ENCODE data around the gene CPT1A.
A peak's percentile ranks its signal among the peaks of the same experiment; 100 is the strongest.

Gene CPT1A

GRCh38 chr11:68759991-68760390, 81.7 kb downstream of the CPT1A start:
- no peak for DNase-seq (ENCODE audit: low spot score)

GRCh38 chr11:68757711-68758110, 84.0 kb downstream of the CPT1A start:
- DNase-seq (ENCODE audit: low spot score), result no peak

- no peak for DNase-seq (ENCODE audit: low spot score)
Observed at GRCh38 chr11:68756171-68756766, 85.4 kb downstream of the CPT1A start.

- no peak for DNase-seq (ENCODE audit: low spot score)
Observed at GRCh38 chr11:68753300-68753699, 88.4 kb downstream of the CPT1A start.

- no peak for DNase-seq (ENCODE audit: low spot score)
Observed at GRCh38 chr11:68751331-68751856, 90.3 kb downstream of the CPT1A start, which contains the start of gene TESMIN. TSS of gene TESMIN (minus strand) at chr11:68751520. CDS start at chr11:68750660, 860 bp downstream.

- DNase-seq (ENCODE audit: low spot score), result no peak
Observed at GRCh38 chr11:68751004-68751325, 90.8 kb downstream of the CPT1A start.

GRCh38 chr11:68750195-68751003, 91.3 kb downstream of the CPT1A start:
- DNase-seq (ENCODE audit: low spot score), result no peak

- no peak for DNase-seq (ENCODE audit: low spot score)
Observed at GRCh38 chr11:68749229-68750123, 92.2 kb downstream of the CPT1A start.

- DNase-seq (ENCODE audit: low spot score), result no peak
Observed at GRCh38 chr11:68748061-68748460, 93.7 kb downstream of the CPT1A start.

- DNase-seq (ENCODE audit: low spot score), result no peak
Observed at GRCh38 chr11:68743539-68743938, 98.2 kb downstream of the CPT1A start.

GRCh38 chr11:68741463-68741862, 100.3 kb downstream of the CPT1A start:
- no peak for DNase-seq (ENCODE audit: low spot score)

- no peak for DNase-seq (ENCODE audit: low spot score)
Observed at GRCh38 chr11:68735646-68736045, 106.1 kb downstream of the CPT1A start.

GRCh38 chr11:68735125-68735524, 106.6 kb downstream of the CPT1A start:
- DNase-seq (ENCODE audit: low spot score), result no peak

- no peak for DNase-seq (ENCODE audit: low spot score)
Observed at GRCh38 chr11:68734111-68734510, 107.6 kb downstream of the CPT1A start.

GRCh38 chr11:68727783-68728182, 113.9 kb downstream of the CPT1A start:
- DNase-seq (ENCODE audit: low spot score), result peak; percentile 46

- no peak for DNase-seq (ENCODE audit: low spot score)
Observed at GRCh38 chr11:68724293-68724692, 117.4 kb downstream of the CPT1A start.

GRCh38 chr11:68722143-68722542, 119.6 kb downstream of the CPT1A start:
- no peak for DNase-seq (ENCODE audit: low spot score)

GRCh38 chr11:68721075-68721474, 120.6 kb downstream of the CPT1A start:
- no peak for DNase-seq (ENCODE audit: low spot score)

- no peak for DNase-seq (ENCODE audit: low spot score)
Observed at GRCh38 chr11:68715456-68716122, 126.1 kb downstream of the CPT1A start.

- peak; percentile 72 for DNase-seq (ENCODE audit: low spot score)
Observed at GRCh38 chr11:68714060-68714856, 127.5 kb downstream of the CPT1A start.

- no peak for DNase-seq (ENCODE audit: low spot score)
Observed at GRCh38 chr11:68711114-68711513, 130.6 kb downstream of the CPT1A start.
